ELR (cell line): Measurements from ENCODE around the gene OR7A17.
A peak's percentile ranks its signal among the peaks of the same experiment; 100 is the strongest.

ENCODE experiments used
- DNase-seq: peaks from one replicate; pipeline ENCODE4 v3.0.0-alpha.2; 2015; ENCODE audit warnings: low read depth

The OR7A17 gene

DNA sequence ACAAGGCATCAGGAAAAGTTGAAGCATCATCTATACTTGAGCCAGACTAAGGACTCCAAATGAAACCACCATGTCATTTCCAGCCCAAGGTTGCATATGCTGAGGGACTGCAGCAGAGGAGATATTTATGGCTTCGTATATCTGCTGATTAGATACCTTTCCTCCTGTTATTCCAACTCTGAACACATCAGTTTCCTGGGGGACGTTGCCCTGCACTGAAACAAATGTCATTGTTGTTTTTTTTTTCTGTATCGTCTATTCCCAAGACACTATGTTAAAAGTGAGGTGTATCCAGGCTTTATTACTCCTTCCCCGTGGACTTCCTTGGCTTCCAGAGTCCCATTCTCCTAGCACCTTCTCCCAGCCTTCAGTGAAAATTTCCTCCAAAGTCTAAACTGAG lies at the start of gene OR7A17:
OR7A17 (minus strand) TSS at position 101 of the 400 bp plus-strand sequence. CDS start 4,777 bp downstream, outside the sequence.
- DNase-seq = no peak

DNA sequence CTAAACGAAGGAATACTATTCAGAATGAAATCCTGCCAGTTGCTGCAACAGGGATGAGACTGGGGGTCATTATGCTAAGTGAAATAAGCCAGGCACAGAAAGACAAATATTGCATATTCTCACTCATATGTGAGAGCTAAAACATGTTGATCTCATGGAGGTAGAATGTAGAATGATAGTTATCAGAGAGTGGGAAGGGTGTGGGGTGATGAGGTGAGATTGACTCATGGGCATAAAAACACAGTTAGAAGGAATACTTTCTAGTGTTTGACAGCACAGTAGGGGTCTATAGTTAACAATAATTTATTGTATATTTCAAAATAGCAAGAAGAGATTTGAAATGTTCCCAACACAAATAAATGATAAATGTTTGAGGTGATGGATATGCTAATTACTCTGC lies 47.6 kb upstream of the OR7A17 start:
- DNase-seq = no peak

DNA sequence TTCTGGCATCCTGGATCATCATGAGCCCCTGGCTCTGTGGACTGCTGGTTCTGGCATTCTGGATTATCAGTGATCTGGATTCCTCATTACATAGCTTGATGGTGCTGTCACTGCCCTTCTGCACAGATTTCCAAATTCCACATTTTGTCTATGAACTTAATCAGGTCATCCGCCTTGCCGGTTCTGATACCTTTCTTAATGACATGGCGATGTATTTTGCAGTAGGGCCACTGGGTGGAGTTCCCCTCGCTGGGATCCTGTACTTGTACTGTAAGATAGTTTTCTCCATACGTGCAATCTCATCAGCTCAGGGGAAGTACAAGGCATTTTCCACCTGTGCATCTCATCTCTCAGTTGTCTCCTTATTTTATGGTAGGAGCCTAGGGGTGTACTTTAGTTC lies 30.9 kb upstream of the OR7A17 start:
- peak; percentile 9 for DNase-seq

DNA sequence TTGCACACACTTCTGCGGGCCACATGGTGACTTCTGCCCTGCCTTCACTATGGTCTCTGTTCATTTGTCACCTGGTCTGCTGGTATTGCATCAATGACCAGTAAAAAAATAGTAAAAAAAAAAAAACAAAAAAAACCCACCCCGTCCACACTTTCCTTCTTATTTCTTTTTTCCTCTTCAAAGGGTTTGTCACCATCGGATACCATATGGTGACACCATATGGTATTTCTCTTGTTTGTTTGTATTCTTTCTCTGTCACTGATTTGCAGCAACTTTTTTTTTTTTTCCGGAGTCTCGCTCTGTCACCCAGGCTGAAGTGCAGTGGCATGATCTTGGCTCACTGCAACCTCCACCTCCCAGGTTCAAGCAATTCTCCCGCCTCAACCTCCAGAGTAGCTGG lies 29.2 kb upstream of the OR7A17 start:
- no peak for DNase-seq

DNA sequence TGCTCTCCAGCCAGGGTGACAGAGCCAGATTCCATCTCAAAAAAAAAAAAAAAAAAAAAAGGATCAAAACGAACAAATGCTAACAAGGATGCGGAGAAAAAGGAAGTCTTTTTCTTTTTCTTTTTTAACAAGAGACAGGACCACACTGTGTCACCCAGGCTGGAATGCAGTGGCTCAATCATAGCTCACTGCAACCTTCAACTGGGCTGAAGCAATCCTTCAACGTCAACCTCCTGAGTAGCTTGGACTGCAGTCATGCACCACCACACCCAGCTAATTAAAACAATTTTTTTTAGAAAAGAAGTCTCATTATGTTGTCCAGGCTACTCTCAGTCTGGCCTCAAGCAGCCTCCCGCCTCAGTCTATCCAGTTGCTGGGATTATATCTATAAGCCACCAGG lies 20.8 kb upstream of the OR7A17 start:
- no peak for DNase-seq

DNA sequence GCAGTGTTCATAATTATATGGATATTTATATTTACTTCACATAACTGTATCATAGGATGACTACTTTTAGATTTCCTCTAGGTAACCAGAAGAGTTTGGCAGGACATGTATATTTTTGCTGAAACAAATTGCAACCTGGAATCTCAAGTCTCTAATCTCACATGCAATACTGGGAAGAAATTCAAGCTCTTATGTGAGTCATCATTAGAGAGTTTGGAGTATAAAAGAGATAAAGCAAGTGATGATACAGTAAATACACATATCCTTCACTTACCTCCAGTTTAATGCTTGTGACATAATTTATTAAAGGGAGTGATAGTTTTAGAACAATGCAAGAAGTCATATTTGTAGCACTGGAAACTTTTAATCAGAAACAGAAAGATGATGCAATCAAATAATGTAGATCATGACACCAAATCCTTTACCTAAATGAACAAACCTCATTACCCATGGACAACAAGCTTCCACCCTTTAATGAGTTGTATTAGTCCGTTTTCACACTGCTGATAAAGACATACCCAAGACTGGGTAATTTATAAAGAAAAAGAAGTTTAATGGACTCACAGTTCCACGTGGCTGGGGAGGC lies 15.8 kb upstream of the OR7A17 start:
- DNase-seq = no peak

DNA sequence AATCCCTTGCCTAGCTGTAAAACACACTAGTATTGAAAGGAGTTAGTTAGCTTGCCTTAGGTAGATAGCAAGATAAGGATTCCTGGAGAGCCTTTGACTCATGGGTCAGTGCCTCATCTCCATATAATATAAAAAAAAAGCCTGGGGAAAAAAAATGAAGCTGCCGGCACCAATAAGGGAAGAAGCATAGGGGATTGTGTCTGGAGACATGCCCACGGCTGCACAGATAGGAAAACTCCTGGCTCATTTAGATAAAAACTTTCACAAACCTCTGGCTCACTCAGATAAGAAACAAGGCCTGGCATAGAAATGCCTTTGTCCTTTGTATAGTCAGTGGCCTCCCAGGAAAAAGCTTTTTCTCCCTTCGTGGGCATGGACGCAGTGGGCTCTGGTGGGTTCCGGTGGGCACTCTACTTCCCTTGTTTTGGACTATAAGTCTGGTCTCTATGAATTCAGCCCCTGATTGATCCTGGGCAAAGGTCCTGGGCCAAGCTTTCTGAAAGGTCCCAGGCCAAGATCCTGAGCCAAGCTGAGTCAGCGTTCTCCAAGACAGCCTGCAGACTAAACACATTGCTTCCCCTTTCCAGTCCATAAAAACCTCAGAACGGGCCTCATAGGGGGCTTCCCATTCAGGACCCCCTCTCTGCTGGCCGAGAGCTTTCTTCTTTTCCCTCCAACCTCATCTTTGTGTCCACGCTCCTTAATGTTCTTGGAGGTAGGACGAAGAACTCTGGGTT lies 4.9 kb upstream of the OR7A17 start:
- no peak for DNase-seq

DNA sequence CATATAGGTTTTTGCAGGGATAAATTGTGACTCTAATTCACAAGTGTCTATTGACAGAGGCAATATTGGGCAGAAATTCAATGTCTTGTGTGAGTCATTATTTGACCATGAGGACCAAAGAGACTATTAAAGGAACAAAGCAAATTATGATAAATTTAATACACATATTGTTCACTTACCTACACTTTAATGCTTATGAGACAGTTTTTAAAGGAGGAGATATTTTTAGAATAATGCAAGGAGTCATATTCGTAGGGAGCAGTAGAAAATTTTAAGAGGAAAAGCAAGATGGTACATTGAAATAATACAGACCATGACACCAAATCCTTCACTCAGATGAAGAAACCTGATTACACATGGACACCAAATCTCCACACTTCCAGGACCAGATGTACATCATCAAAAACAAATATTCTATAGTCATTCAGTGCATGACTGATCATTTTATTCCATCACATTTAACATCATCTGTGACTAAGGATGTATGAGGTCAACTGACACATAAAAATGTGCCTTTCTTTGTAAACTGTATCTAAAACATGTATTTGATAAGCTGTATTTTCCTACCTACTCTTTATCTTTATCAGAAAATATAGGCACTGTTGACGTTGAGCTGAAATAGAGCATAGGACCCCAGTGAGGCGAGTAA lies 4.2 kb upstream of the OR7A17 start:
- no peak for DNase-seq

DNA sequence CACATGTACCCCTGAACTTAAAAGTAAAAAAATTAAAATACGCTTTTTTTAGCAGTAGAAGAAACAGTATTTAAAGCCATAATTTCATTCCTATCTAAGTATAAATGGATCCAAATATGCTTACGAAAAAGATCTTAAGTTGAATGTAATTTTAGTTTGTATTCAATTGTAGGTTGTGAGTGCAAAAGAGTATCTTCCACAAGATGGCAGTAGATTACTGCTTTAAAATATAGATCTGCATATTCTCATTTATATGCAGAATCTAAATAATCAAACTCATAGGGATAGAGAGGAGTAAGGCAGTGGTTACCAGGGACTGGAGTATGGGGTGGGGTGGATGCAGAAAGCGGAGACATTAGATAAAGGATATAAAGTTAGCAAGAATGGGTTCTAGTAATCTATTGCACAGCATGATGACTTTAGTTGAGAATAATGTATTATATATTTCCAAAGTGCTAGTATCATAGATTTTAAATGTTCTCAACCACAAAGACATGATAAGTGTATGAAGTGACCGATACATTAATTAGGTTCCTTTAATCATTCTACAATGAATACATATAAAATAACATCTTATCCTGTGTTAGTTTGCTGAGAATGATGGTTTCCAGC lies 14.2 kb downstream of the OR7A17 start:
- DNase-seq = peak; percentile 43

DNA sequence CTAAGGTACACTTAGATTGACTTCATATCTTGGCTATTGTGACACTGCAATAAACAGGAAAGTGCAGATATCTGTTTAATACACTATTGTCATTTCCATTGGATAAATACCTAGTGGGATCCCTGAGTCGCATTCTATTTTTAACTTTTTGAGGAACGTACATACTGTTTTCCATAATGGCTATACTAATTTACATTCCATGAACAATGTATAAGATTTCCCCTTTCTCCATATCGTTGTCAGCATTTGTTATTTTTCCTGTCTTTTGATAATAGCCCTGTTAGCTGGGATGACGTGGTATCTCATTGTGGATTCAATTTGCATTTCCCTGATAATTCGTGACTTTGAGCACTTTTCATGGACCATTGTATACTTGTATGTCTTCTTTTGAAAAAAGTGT lies 17.4 kb downstream of the OR7A17 start:
- no peak for DNase-seq

DNA sequence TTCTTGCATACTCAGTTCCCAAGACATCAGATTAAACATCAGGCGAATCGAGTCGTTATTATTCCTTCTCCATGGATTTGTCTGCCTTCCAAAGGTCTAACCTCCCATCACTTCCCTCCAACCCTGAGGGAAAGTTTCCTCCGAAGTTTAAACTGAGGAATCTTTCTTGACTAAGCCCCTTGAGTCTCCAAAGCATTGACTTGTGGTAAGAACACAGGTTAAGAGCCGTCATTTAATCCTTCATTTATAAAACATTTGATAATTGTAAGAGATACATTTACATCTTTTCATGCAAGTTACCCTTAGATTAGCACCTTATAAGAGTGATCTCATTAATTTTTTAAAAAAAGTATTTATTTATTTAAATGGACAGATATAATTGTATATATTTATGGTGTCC lies 37.1 kb downstream of the OR7A17 start, which contains the start of gene OR7A10:
OR7A10 (minus strand) TSS at position 101 of the 400 bp plus-strand sequence. CDS start 7,045 bp downstream, outside the sequence.
- DNase-seq = no peak

DNA sequence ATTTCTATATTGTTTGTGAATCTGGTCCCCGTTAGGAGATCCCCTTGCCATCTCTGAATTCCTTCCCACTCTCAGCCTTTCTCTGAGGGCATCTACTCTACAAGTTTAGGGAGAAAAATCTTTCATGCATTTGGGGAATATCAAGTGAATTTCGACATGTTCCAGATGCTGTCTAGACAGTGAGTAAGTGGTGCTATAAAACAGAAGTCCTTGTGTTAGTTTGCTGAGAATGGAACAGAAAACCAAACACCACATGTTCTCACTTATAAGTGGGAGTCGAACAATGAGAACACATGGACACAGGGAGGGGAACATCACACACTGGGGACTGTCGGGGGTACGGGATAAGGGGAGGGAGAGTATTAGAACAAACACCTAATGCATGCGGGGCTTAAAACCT lies 42.4 kb downstream of the OR7A17 start:
- DNase-seq = no peak

DNA sequence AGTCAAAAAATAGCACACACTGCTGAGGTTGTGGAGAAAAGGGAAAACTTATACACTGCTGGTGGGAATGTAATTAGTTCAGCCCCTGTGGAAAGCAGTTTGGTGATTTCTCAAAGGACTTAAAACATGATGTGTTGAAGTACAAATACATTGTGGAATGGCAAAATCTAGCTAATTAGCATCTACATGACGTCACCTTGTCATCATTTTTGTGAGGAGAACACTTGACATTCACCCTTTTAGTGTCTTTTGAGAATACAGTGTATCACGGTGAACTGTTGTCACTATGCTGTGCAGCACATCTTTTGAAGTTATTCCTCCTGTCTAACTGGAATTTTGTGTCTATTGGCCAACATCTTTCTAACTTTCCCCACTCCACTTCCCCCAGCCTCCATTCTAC lies 42.8 kb downstream of the OR7A17 start:
- DNase-seq = no peak

DNA sequence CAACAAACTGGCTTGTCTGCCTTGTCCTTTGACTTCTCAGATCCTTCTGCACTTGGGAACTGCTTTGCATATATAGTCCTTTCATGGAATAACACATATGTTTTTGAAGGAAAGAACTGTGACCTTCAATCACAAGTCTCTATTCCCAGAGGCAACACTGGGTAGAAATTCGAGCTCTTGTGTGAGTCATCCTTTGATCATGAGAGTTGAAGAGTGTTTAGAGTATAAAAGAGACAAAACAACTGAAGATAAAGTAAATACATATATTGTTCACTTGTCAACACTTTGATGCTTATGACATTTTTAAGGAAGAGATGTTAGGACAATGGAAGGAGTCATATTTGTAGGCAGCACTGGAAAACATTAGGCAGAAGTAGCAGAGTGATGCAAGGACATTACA lies 45.7 kb downstream of the OR7A17 start:
- DNase-seq = no peak

DNA sequence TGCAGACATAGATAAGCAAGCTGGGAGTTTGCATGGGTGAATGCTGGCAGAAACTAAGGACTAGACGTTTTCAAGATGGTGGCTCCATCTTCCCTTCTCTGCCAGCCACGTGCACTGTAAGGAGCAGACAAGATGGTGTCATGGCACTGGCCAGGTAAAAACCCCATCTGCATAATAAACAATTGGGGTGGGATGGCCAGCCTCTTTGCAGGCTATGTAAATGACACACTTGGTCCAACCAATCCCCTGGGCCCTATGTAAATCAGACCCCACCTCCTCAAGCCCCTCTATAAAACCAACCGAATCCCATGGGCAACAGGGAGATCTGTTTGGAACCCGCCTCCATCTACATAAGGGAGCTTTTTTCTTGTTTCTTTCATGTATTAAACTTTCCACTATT lies 48.5 kb downstream of the OR7A17 start:
- no peak for DNase-seq

DNA sequence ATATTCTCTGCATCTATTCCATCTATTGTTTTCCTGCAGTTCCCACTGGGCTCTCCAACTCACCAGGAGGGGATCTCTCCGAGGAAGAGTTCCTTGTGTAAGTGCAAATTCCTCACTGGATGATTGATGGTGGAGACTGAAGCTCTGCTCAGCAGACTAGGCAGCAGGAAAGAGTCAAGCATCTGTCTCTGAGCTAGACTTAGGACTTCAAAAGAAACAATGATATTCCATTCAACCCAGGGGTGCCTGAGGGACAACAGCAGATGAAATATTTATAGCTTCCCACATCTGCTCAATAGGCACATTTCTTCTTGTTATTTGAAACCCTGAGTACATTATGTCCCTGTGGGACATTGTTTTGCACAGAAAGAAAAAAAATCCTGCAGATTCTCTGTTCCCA lies 50.9 kb downstream of the OR7A17 start, which contains the start of the genes OR7A5 and OR7C1:
OR7A5 (minus strand) TSS at position 175 of the 400 bp plus-strand sequence. CDS start 6,944 bp downstream, outside the sequence.
OR7C1 (minus strand) TSS at position 175 of the 400 bp plus-strand sequence. CDS start 35,049 bp downstream, outside the sequence.
- no peak for DNase-seq

DNA sequence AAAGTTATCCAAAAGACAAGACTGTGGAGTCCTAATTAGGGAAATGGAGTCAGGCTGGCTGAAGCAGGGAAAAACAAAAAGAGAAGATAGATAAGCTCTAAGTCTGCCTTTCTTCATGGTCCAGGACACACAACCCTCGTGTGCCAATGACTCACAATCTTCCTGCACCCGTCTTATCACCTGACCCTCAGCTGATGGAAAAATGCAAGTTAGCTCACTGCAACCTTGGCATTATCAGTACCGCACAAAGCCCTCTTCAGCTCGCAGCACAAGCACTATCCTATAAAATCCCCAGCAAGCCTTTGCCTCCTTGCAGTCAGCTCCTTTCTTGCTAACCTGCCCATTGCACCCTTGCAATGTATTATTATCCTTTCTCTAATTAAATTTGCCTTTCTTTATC lies 55.2 kb downstream of the OR7A17 start:
- no peak for DNase-seq
